Lower leg skin (tissue), 3 donors: ENCODE measurements around the gene DCP1B.

ENCODE experiments used
- POLR2A ChIP-seq, 2 donors: fragments of 450-650 bp; IDR thresholded peaks; one replicate each; pipeline ENCODE4 v1.6.1; 2016 to 2017; ENCODE audit warnings: antibody characterized with exemption in 2 of 2, mild to moderate bottlenecking in 1 of 2, moderate library complexity in 1 of 2
- TF ChIP-seq, protein P1 (sequence below), 3 donors: fragments of 450-650 bp; IDR thresholded peaks; one replicate each; pipeline ENCODE4 v1.5.1; 2016; ENCODE audit warnings: antibody characterized with exemption in 3 of 3, mild to moderate bottlenecking in 3 of 3, moderate library complexity in 2 of 3

DNA sequence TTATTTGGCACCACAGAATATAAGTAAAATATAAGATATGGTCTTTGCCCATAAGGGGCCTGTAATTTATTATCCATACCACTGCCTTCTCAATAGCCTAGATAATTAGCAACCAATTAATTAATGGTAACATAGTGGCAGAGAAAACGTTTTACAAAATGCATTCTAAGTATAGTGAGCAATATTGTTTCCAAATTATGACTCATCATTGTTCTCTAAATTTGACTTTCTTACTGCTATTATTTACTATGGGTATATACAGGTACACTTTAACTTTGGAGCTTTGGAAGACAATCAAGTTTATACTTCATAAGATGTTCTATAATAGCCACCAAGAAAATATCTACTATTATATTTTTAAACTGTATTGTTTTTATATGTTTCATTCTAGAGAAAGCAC, 26.7 kb downstream of the DCP1B start:
- TF ChIP-seq, protein P1, sequence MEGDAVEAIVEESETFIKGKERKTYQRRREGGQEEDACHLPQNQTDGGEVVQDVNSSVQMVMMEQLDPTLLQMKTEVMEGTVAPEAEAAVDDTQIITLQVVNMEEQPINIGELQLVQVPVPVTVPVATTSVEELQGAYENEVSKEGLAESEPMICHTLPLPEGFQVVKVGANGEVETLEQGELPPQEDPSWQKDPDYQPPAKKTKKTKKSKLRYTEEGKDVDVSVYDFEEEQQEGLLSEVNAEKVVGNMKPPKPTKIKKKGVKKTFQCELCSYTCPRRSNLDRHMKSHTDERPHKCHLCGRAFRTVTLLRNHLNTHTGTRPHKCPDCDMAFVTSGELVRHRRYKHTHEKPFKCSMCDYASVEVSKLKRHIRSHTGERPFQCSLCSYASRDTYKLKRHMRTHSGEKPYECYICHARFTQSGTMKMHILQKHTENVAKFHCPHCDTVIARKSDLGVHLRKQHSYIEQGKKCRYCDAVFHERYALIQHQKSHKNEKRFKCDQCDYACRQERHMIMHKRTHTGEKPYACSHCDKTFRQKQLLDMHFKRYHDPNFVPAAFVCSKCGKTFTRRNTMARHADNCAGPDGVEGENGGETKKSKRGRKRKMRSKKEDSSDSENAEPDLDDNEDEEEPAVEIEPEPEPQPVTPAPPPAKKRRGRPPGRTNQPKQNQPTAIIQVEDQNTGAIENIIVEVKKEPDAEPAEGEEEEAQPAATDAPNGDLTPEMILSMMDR (IDR thresholded peaks at IDR 0.05) = no peak
- TF ChIP-seq POLR2A (IDR thresholded peaks at IDR 0.05) = no peak
